Liver (tissue), 3 donors: Measurements from ENCODE around the gene CELA1.

Source experiments
- ATF3 ChIP-seq: IDR thresholded peaks from 2 replicates; pipeline ENCODE4 v1.6.1; 2016; ENCODE audit warnings: antibody characterized with exemption
- FOXA1 ChIP-seq: IDR thresholded peaks from 2 replicates; pipeline ENCODE4 v1.6.1; 2016; ENCODE audit warnings: antibody characterized with exemption
- HNF4A ChIP-seq, 2 donors: conservative IDR thresholded peaks; 2 replicates each; pipeline ENCODE4 v1.6.1; 2016; ENCODE audit warnings: antibody characterized with exemption in 2 of 2, mild to moderate bottlenecking in 2 of 2
- HNF4G ChIP-seq: IDR thresholded peaks from 2 replicates; pipeline ENCODE4 v1.6.1; 2016; ENCODE audit warnings: antibody characterized with exemption
- JUND ChIP-seq, 2 donors: IDR thresholded peaks; 2 replicates each; pipeline ENCODE4 v1.6.1; 2016; ENCODE audit warnings: antibody characterized with exemption in 2 of 2
- NR2F2 ChIP-seq: IDR thresholded peaks from 2 replicates; pipeline ENCODE4 v1.6.1; 2016; ENCODE audit warnings: antibody characterized with exemption
- TAF1 ChIP-seq: conservative IDR thresholded peaks from 2 replicates; pipeline ENCODE4 v1.6.1; 2016; ENCODE audit warnings: antibody characterized with exemption, mild to moderate bottlenecking
- YY1 ChIP-seq: IDR thresholded peaks from 2 replicates; pipeline ENCODE4 v1.6.1; 2016; ENCODE audit warnings: antibody characterized with exemption, mild to moderate bottlenecking
- TF ChIP-seq, protein P1 (sequence below): fragments of 150-350 bp; IDR thresholded peaks from 2 replicates; pipeline ENCODE4 v1.5.1; 2017; ENCODE audit warnings: improper control_type of control experiment, low read depth, low read length; ENCODE audit not compliant: missing input control
- TF ChIP-seq, protein P2 (sequence below): IDR thresholded peaks from 2 replicates; pipeline ENCODE4 v1.6.1; 2016; ENCODE audit warnings: antibody characterized with exemption
- TF ChIP-seq, protein P3 (sequence below): IDR thresholded peaks from 2 replicates; pipeline ENCODE4 v1.6.1; 2016; ENCODE audit warnings: antibody characterized with exemption
- TF ChIP-seq, protein P4 (sequence below): IDR thresholded peaks from 2 replicates; pipeline ENCODE4 v1.6.1; 2016; ENCODE audit warnings: antibody characterized with exemption, mild to moderate bottlenecking
- donor health status: healthy.
- donor health status: healthy.

- TF ChIP-seq TAF1 (no peak), YY1 (no peak), HNF4G (no peak), JUND (IDR thresholded peaks at IDR 0.05) (no peak), NR2F2 (no peak), ATF3 (no peak), FOXA1 (no peak), HNF4A (conservative IDR thresholded peaks at IDR 0.05) (no peak)
- TF ChIP-seq, protein P1, sequence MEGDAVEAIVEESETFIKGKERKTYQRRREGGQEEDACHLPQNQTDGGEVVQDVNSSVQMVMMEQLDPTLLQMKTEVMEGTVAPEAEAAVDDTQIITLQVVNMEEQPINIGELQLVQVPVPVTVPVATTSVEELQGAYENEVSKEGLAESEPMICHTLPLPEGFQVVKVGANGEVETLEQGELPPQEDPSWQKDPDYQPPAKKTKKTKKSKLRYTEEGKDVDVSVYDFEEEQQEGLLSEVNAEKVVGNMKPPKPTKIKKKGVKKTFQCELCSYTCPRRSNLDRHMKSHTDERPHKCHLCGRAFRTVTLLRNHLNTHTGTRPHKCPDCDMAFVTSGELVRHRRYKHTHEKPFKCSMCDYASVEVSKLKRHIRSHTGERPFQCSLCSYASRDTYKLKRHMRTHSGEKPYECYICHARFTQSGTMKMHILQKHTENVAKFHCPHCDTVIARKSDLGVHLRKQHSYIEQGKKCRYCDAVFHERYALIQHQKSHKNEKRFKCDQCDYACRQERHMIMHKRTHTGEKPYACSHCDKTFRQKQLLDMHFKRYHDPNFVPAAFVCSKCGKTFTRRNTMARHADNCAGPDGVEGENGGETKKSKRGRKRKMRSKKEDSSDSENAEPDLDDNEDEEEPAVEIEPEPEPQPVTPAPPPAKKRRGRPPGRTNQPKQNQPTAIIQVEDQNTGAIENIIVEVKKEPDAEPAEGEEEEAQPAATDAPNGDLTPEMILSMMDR = no peak
- TF ChIP-seq, protein P2, sequence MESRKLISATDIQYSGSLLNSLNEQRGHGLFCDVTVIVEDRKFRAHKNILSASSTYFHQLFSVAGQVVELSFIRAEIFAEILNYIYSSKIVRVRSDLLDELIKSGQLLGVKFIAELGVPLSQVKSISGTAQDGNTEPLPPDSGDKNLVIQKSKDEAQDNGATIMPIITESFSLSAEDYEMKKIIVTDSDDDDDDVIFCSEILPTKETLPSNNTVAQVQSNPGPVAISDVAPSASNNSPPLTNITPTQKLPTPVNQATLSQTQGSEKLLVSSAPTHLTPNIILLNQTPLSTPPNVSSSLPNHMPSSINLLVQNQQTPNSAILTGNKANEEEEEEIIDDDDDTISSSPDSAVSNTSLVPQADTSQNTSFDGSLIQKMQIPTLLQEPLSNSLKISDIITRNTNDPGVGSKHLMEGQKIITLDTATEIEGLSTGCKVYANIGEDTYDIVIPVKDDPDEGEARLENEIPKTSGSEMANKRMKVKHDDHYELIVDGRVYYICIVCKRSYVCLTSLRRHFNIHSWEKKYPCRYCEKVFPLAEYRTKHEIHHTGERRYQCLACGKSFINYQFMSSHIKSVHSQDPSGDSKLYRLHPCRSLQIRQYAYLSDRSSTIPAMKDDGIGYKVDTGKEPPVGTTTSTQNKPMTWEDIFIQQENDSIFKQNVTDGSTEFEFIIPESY = no peak
- TF ChIP-seq, protein P3, sequence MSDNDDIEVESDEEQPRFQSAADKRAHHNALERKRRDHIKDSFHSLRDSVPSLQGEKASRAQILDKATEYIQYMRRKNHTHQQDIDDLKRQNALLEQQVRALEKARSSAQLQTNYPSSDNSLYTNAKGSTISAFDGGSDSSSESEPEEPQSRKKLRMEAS = no peak
- TF ChIP-seq, protein P4, sequence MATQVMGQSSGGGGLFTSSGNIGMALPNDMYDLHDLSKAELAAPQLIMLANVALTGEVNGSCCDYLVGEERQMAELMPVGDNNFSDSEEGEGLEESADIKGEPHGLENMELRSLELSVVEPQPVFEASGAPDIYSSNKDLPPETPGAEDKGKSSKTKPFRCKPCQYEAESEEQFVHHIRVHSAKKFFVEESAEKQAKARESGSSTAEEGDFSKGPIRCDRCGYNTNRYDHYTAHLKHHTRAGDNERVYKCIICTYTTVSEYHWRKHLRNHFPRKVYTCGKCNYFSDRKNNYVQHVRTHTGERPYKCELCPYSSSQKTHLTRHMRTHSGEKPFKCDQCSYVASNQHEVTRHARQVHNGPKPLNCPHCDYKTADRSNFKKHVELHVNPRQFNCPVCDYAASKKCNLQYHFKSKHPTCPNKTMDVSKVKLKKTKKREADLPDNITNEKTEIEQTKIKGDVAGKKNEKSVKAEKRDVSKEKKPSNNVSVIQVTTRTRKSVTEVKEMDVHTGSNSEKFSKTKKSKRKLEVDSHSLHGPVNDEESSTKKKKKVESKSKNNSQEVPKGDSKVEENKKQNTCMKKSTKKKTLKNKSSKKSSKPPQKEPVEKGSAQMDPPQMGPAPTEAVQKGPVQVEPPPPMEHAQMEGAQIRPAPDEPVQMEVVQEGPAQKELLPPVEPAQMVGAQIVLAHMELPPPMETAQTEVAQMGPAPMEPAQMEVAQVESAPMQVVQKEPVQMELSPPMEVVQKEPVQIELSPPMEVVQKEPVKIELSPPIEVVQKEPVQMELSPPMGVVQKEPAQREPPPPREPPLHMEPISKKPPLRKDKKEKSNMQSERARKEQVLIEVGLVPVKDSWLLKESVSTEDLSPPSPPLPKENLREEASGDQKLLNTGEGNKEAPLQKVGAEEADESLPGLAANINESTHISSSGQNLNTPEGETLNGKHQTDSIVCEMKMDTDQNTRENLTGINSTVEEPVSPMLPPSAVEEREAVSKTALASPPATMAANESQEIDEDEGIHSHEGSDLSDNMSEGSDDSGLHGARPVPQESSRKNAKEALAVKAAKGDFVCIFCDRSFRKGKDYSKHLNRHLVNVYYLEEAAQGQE = no peak
Measured at GRCh38 chr12:51358496-51358895, 12.0 kb upstream of the CELA1 start.
